H7 (cell line): ENCODE results near the gene PLVAP. TPM values are rescaled to one million over a fixed set of nuclear protein-coding genes. Genes with fewer than 3 reads are reported as not detected.

Experiments used
- DNase-seq: peaks from one replicate; pipeline ENCODE4 v3.0.0; 2012
- H3K27me3 ChIP-seq: 2 replicates; pipeline ENCODE4 v1.6.0; 2011; ENCODE audit warnings: mild to moderate bottlenecking, low read length; ENCODE audit not compliant: control insufficient read depth, insufficient read depth
- H3K36me3 ChIP-seq: replicated peaks from 2 replicates; pipeline ENCODE4 v1.5.1; 2011; ENCODE audit warnings: low read length; ENCODE audit not compliant: control insufficient read depth, insufficient read depth
- H3K4me3 ChIP-seq: 2 replicates; pipeline ENCODE4 v1.5.1; 2011; ENCODE audit warnings: low read depth, mild to moderate bottlenecking, control low read depth, low read length, moderate library complexity; ENCODE audit not compliant: insufficient read depth
- total RNA-seq: library from RNA; depleted of rRNA; stranded (reverse); fragments of >200 nt; shearing (Covaris generic); gene quantifications from 2 replicates; pipeline ENCODE4 v1.2.3, GENCODE V29; 2014

Gene PLVAP
- total RNA-seq, 1 experiment from 2014 or later = not detected

DNA sequence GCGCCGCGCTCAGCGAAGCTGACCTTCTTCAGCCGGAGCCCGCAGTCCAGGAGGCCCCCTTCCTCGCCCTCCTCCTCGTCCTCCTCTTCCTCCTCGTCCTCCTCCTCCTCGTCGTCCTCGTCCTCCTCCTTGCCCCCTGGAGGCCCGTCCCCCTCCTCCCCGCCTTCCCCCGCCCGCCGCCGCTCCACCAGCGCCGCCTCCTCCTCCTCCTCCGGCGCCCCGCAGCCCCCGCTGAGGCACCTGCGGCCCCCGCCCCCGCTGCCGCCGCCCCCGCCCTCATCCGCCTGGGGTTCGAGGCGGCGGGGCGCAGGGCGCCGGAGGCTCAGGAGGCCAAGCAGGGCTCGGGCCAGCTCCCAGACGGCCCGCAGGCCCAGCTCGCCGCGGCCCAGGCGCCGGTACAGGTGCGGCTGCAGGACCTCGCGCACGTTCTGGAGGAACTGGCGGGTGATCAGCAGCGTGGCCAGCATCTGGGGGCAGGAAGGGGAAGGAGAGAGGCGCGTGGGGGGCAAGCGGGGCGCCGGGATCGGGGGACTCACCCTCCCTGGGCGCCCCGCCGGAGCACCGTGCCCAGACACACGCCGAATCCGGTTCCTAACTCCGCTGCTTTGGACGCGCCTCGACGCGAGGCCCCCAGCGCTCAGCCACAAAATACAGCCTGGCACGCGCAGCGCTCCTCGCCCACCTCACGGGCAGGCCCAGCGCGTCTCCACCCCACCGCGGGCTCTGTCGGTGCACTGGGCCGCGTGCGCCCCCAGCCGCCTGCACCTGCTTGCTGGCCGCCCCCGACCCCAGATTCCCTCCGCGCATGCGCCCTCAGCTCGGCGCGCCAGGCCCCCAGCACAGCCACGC, 48.4 kb downstream of the PLVAP start:
- H3K4me3 ChIP-seq = peak overlapping the region; percentile 74
- peaks cover 13% of the 10 kb centered on the region for H3K27me3 ChIP-seq
- H3K36me3 ChIP-seq = peaks cover 1% of the 10 kb centered on the region; the same call in 1 of the 2 replicates
- DNase-seq = peak; percentile 92

DNA sequence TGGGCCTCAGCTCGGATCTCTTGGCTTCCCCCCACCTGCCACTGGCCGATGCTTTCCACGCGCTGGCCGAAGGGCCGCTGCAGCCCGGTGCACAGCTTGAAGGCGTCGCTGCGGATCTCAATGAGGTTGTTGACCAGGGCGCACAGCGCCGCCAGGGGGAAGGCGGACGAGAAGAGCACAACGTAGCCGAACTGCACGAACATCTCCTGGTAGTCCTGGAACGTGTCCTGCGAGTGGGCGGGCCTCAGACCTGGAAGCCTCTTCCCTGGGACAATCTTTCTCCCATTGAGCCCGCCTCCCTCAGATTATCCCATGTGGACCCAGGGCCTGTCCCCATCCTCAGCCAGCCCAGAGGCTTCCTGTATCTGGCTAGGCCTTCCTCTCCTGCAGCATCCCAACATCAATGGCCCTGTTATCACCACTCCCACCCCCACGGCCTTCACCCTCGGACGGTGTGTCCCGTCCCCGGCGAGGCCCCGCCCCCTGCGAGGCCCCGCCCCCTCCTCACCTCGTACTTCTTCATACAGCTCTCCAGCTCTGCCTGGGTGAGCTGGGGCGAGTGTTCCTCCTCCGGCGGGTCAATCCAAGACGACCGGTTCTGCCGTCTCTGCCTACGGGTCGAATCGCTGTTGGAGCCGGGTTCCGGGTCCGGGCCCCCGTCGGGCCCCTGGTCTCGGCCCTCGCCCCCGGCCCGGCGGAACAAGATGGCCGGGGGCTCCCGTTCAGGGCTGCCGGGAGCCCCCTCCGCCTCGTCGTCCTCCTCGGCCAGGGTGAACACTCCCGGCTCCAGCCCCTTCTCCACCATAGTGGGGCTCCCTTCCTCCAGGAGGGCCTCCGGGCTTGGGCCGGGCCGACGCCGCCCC, 49.3 kb downstream of the PLVAP start:
- DNase-seq = peak; percentile 97
- peaks cover 13% of the 10 kb centered on the region for H3K27me3 ChIP-seq
- H3K36me3 ChIP-seq = peaks cover 1% of the 10 kb centered on the region; the same call in 1 of the 2 replicates
- peak overlapping the region; percentile 74 for H3K4me3 ChIP-seq

DNA sequence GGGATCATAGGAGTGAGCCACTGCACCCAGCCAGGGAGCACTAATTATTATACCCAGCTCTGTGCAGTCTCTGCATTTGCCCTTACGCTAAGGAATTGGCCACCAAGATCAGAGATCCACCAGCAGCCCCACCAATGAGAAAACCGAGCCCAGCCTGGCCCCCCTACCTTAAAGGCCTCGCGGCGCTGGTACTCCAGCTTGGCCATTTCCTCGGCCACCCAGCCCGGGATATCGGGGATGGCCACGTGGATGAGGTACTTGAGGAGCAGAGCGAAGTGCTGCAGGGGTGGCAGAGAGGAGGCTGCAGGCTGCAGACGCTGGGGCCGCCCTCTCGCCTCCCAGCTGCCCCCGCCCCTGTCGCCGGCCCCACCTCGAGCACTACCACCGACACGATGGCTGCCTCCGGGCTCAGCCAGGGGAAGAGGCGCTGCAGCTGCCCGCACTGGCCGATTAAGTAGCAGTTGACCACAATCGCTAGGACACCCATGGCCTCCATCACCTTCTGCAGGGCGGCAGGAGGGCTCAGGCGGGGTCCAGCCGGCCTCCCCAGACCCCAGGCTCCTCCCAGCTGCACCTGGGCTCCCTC, 50.0 kb downstream of the PLVAP start:
- Histone ChIP-seq H3K4me3 (peak overlapping the region; percentile 74), H3K36me3 (peaks cover 1% of the 10 kb centered on the region; the same call in 1 of the 2 replicates), H3K27me3 (peaks cover 13% of the 10 kb centered on the region)
- no peak for DNase-seq

DNA sequence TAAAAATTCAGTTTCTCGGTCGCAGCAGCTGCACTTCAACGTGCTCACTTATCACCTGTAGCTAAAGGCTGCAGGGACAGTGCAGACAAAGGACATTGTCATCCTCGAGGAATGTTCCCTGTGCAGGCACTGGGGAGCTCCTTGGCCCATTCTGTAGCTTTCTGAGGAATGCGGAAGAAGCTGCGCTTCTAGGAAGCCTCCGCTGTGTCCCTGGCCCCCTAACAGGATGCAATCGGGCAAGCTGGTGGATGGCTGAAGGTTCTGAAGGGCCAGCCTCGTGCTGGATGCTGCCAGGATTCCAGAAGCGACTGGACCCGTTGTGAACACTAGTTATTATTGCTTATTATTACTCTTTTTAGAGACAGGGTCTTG, 50.6 kb downstream of the PLVAP start:
- no peak for DNase-seq
- peaks cover 1% of the 10 kb centered on the region; the same call in 1 of the 2 replicates for H3K36me3 ChIP-seq
- no peak overlapping the region for H3K4me3 ChIP-seq
- H3K27me3 ChIP-seq = peaks cover 13% of the 10 kb centered on the region

DNA sequence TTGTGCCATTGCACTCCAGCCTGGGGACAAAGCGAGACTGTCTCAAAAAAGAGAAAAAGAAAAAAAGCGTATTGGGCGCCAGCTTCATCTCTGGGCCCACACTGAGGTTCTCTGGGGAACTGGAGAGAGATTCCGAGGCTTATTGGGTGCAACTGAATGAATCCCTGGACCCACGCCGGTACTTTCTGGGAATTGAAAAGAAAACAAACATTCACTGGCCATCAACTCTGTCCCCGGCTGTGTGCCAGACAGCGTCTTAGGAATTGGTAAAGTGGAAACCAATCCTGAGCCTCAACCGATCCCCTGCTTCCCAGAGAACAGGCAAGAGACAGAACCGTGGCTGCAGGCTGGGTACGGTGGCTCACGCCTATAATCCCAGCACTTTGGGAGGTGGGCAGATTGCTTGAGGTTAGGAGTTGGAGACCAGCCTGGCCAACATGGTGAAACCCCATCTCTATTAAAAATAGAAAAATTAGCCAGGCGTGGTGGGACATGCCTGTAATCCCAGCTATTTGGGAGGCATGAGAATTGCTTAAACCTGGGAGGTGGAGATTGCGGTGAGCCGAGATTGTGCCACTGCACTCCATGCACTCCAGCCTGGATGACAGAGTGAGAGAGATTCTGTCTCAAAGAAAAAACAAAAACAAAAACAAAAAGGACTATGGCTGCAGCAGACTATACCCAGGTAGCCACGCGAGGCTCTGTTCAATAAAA, 51.1 kb downstream of the PLVAP start:
- H3K36me3 ChIP-seq = peaks cover 1% of the 10 kb centered on the region; the same call in 1 of the 2 replicates
- no peak for DNase-seq
- no peak overlapping the region for H3K4me3 ChIP-seq
- peaks cover 13% of the 10 kb centered on the region for H3K27me3 ChIP-seq

DNA sequence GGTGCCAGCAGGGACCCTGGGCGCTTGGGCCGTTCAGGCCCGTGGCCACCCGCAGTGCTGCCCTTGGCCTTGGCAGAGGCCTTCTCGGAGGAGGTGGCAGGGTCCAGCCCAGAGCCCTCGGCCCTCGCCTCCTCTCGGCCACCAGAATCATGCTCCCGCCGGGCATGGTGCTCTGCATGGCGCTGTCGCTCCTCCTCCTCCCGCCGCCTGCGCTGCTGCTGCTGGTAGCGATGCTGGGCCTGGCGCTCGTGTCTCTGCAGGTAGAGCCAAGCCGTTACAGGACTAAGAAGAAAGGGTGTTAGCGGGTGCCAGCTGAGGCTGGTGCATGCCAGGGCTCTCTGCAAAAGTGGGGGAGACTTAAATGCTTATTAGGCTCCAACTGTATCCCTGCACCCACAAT, 52.0 kb downstream of the PLVAP start:
- no peak for DNase-seq
- Histone ChIP-seq H3K4me3 (no peak overlapping the region), H3K36me3 (peaks cover 1% of the 10 kb centered on the region), H3K27me3 (peaks cover 13% of the 10 kb centered on the region)

DNA sequence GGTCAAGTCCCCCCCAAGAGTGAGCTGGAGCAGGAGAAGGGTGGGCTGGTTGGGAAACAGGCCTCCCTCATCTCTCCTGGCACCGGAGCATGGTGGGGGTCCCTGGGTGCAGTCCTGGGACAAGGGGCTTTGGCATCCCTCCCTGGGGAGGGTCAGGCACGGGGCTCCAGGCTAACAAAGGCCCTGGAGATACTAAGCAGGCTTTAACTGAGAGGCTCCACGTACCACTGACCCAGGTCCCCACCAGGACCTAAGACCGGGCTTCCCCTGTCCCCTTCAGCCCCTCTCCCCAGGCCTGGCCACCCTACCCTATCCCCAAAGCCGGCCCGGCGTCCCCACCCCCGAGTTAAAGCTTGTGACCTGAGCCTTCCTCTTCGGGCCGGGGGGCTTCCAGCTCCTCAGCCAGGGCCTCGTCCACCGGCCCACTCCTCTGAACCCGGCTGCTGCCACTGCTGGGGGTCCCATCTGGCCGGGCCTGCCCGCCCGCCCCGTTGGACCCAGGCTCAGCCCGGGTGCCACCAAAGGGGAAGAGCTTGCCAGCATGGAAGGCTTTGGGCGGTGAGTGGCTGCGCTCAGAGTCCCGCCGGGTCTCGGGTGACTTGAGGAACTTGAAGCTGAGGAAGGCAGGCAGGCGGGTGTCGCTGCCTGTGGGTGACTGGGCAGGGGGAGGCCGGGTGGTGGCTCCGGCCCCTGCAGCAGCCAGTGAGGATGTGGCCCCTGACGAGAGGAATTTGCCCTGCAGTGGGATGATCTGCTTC, 52.6 kb downstream of the PLVAP start:
- peaks cover 9% of the 10 kb centered on the region for H3K27me3 ChIP-seq
- no peak overlapping the region for H3K4me3 ChIP-seq
- peaks cover 4% of the 10 kb centered on the region for H3K36me3 ChIP-seq
- DNase-seq = no peak

DNA sequence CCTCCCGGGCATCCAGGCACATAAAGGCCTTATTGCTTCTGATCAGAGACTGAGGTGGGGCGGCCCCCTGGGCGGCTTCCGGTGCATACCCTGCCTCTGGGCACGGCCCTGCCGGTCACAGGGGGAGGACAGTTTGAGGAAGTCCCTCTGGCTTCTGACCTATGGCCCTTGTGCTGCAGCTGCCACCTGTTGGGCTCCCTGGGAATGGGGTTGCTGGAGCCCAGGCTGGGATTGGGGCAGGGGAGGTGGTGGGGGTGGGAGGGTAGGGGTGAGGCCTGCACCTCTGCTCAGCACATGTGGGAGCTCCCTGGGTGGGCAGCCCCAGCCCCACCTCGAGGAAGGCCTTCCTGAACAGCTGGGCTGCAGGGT, 53.2 kb downstream of the PLVAP start:
- H3K4me3 ChIP-seq = no peak overlapping the region
- H3K36me3 ChIP-seq = peaks cover 6% of the 10 kb centered on the region
- no peak for DNase-seq
- peaks cover 3% of the 10 kb centered on the region for H3K27me3 ChIP-seq

DNA sequence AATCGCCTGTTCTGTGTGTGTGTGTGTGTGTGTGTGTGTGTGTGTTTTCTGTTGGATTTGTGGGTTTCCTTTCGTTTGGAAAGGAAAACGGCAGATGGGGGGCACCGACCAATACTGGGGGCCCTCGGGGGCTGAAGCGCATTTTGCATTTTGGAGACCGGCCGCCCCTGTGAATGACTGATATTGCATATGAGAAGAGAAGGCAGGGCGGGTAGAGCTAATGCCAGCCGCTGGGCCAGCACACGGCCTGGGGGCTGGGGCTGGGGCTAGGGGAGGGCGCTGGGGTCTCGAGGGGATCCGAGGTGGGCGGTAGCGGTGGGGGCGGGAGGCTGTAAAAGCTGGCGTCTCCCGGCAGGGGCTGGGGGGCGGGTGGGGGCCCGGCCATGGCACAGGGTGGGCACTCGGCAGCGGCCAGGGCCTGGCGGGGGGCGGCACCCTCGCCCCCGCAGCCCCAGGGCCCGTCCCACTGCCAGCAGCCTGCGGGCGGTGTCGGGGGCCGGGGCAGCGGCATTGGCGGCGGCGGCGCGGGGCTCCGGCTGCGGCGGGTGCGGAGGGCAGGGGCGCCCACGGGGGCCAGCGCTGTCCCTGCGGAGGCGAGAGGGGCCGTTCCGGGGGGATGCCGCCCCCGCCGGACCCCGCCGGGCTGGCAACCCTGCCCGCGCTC, 53.7 kb downstream of the PLVAP start:
- no peaks in the 10 kb centered on the region for H3K27me3 ChIP-seq
- peak; percentile 71 for DNase-seq
- H3K4me3 ChIP-seq = no peak overlapping the region
- H3K36me3 ChIP-seq = peaks cover 6% of the 10 kb centered on the region

DNA sequence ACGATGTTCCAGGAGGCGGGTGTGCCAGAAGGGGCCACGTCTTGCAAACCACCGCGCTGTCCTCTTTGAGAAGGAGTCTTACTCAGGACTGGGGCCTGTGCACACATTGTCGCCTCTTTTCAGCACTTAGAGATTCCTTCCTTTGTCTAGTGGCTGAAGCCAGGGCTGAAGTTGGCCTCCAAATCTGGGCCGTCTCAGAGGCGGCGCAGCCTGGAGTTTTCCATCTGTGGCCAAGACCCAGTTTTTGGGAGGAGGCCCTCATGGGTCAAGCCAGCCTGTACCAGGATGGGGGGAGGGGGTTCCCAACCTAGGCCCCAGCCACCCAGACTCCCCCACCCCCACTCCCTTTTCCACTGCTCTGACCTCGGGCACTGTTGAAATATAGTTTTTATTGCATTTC, 54.3 kb downstream of the PLVAP start:
- H3K4me3 ChIP-seq = no peak overlapping the region
- peaks cover 6% of the 10 kb centered on the region for H3K36me3 ChIP-seq
- DNase-seq = no peak
- no peaks in the 10 kb centered on the region for H3K27me3 ChIP-seq

DNA sequence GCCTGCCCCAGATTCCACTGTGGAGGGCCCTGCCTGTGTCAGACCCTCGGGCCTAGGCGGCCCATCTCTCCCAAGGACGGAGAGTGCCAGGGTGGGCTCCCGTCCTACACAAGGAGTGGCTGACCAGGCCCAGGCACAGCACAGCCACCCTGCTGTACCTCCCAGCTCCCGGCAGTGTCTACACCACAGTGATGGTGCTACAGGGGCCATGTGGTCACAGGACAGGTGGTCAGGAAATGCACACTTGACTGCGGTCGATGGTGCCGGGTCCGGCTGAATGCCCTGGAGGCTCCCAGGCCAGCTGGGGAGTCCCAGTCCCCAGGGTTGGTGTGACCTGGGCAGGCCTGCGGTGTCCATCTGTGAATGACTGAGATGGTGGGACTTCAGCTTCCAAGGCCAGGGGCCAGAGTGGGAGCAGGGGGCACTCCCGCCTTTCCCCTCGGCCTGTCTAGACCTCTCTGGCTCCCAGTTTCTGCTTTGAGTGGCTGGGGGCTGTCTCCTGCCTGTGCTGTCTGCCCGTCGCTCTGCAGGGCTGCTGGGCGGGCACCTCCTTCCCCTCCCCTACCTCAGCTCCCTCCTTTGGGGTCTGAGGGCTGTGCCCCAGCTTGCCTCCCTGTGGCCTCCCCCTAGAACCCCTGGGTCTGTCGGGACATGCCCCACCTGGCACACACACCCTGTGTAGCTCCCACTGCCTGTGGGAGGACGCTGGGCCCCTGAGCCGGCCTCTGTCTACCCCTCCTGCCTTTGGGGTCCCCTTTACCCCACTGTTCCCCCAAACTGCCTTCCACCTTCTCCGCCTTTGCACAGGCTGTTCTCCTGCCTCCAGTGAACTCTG, 55.3 kb downstream of the PLVAP start:
- no peak overlapping the region for H3K4me3 ChIP-seq
- no peaks in the 10 kb centered on the region for H3K27me3 ChIP-seq
- DNase-seq = peak; percentile 47
- peaks cover 6% of the 10 kb centered on the region for H3K36me3 ChIP-seq

DNA sequence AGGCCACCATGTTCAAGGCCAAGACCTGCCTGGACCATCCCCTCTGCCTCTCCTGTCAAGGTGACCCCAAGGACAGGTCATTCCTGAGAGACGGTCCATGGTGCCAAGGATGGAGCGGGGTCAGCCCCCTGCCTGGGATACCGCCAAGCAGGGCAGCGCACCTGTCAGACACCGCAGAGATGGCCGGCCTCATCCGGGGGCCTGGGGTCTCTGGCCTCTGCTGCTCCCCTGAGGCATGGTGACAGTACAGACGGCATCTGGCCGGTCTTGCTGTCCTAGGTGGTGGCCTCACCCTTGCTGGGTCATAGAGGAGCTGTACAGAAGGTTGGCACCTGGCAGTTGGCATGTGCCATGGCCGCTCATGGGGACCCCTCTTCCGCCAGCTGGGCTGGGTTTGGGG, 56.7 kb downstream of the PLVAP start:
- Histone ChIP-seq H3K4me3 (no peak overlapping the region), H3K27me3 (no peaks in the 10 kb centered on the region), H3K36me3 (peaks cover 10% of the 10 kb centered on the region)
- peak; percentile 44 for DNase-seq
